Adipocyte (in vitro differentiated cells): ENCODE measurements around the gene BCAS1.

Experiments
- DNase-seq: peaks from one replicate; pipeline ENCODE4 v3.0.0-alpha.2; 2015; ENCODE audit warnings: low read depth
- H3K27me3 ChIP-seq: replicated peaks from 2 replicates; pipeline ENCODE4 v1.7.0; 2013; ENCODE audit warnings: mild to moderate bottlenecking, low read length, moderate library complexity; ENCODE audit not compliant: control insufficient read depth, insufficient read depth
- H3K36me3 ChIP-seq: 2 replicates; pipeline ENCODE4 v1.7.0; 2013; ENCODE audit warnings: low read length, mild to moderate bottlenecking, moderate library complexity; ENCODE audit not compliant: control insufficient read depth, insufficient read depth, severe bottlenecking
- H3K4me1 ChIP-seq: 2 replicates; pipeline ENCODE4 v1.7.0; 2013; ENCODE audit warnings: mild to moderate bottlenecking, low read length, moderate library complexity; ENCODE audit not compliant: control insufficient read depth, insufficient read depth
- H3K4me3 ChIP-seq: 2 replicates; pipeline ENCODE4 v1.7.0; 2013; ENCODE audit warnings: mild to moderate bottlenecking, low read length, moderate library complexity
- H3K9ac ChIP-seq: 2 replicates; pipeline ENCODE4 v1.7.0; 2013; ENCODE audit warnings: mild to moderate bottlenecking, low read length, moderate library complexity
- H3K9me3 ChIP-seq: 2 replicates; pipeline ENCODE4 v1.7.0; 2013; ENCODE audit warnings: mild to moderate bottlenecking, low read length, moderate library complexity; ENCODE audit not compliant: control insufficient read depth

Gene BCAS1

DNA sequence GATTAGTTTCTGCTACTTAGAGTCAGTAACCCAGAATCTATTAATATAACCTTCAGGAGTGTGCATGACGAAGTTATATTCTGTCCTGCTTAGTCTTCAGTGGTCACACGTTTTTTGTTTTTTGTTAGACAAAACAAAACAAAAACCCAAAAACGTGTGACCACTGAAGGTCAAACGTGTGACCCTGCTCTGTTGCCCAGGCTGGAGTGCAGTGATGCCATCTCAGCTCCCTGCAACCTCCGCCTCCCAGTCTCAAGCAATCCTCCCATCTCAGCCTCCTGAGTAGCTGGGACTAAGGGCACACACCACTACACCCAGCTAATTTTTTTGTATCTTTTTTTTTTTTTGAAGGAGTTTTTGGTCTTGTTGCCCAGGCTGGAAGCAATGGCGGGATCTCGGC is 142.4 kb downstream of the BCAS1 start:
- no peaks in the 10 kb centered on the region for H3K9me3 ChIP-seq

GRCh38 chr20:53926428-53927028 is 143.9 kb downstream of the BCAS1 start:
- peak; percentile 63 for DNase-seq
- Histone ChIP-seq H3K9ac (peak overlapping the region; percentile 47), H3K27me3 (no peaks in the 10 kb centered on the region), H3K4me1 (peaks cover 34% of the 10 kb centered on the region), H3K4me3 (no peak overlapping the region), H3K9me3 (no peaks in the 10 kb centered on the region), H3K36me3 (no peaks in the 10 kb centered on the region)

More for the DNA sequence above, 142.4 kb downstream of the BCAS1 start:
- Histone ChIP-seq H3K4me1 (peaks cover 25% of the 10 kb centered on the region), H3K4me3 (no peak overlapping the region), H3K9ac (no peak overlapping the region), H3K27me3 (no peaks in the 10 kb centered on the region), H3K36me3 (no peaks in the 10 kb centered on the region)
- DNase-seq: no peak

DNA sequence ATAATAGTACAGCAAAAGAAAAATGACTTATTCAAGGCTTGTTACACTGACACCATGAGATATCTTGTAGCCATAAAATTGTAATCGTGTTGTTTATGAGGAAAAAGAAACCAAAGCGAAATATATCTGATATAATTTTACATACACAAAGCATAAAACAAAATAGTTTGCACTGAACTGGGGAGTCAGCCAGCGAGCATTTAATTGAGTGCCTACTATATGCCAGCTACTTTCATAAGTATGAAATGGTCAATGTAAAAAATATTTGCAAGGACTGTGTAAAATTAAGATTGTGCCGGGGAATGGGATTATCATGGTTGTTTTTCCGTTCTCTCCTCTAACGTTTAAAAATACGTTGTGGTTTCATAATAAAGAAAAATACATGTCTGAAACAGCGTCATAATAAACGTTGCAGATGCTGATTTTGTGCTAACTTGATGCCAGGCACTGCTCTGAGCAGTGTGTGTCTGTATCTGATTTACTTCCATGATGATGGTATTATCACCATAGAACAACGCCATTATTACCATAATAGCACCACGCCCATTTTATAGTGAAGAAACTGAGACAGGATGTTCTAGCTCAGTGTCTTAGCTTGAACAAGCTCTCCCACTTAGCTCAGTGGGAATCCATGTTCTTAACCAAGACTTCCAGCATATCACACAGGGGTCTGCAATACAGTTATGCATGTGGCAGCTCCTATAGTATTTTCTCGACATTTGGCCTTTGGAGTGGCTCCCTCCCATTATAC is 144.6 kb downstream of the BCAS1 start:
- H3K36me3 ChIP-seq: no peaks in the 10 kb centered on the region
- no peaks in the 10 kb centered on the region for H3K9me3 ChIP-seq
- no peak overlapping the region for H3K4me3 ChIP-seq
- peaks cover 34% of the 10 kb centered on the region for H3K4me1 ChIP-seq
- no peaks in the 10 kb centered on the region for H3K27me3 ChIP-seq
- H3K9ac ChIP-seq: peak overlapping the region; percentile 47
- DNase-seq: no peak

DNA sequence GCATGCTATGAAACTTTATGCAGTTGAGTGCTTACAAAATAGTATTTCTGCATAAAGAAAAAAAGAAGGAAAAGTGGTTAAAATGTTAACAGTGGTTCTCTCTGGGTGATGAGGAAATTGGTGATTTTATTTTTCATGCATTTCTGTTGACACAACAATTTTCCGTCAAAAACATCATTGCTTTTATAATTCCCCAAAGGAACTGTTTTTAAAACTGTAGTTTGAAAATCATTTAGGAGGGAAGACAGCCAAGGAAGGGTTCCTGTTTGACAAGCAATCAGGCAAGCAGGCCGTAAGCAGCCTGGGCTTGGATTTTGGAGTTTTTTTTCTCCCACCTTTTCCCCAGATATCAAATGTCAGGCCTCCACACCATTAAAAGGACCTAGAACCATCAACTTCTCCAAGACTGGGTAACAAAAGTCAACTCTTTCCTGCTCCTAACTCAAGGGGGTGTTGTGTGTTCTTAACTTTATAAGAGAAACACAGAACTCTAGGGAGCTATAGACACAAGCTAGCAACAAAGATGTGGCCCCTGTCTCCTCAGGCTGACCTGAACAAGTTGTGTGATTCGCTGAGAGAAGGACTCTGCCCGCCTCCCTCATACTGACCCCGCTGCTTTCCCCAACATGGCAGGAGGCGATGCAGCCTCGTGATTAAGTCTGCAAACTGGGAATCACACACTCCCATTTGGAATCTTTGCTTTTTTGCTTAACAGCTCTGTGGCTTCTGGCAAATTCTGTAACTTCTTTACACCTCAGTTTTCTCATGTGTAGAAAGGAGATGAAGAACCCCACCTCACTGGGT is 146.6 kb downstream of the BCAS1 start:
- H3K36me3 ChIP-seq: no peaks in the 10 kb centered on the region
- H3K4me1 ChIP-seq: peaks cover 34% of the 10 kb centered on the region
- no peak for DNase-seq
- H3K9me3 ChIP-seq: no peaks in the 10 kb centered on the region
- H3K27me3 ChIP-seq: no peaks in the 10 kb centered on the region
- peak overlapping the region; percentile 69 for H3K4me3 ChIP-seq
- H3K9ac ChIP-seq: peak overlapping the region; percentile 86

DNA sequence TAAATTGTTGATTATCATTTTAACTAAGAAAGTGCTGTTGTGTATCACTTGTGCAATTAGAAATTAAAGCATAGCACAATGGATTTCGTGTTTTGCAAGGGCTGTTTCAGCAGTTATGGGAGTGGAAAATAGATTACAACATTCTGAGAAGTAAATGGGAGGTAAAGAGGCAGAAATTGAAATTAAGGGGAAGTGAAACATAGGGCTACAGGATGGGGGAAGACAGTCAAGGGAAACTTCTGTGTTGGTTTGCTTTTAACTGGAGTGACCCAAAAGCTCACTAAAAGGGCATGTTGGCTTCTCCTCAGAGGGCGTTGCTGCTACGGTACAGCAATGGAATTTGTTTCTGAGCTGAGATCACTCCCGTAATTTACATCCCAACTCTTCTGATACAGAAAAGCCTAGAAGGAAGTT is 147.5 kb downstream of the BCAS1 start:
- H3K4me1 ChIP-seq: peaks cover 37% of the 10 kb centered on the region
- no peak for DNase-seq

GRCh38 chr20:53921443-53921973 is 148.9 kb downstream of the BCAS1 start:
- Histone ChIP-seq H3K36me3 (no peaks in the 10 kb centered on the region), H3K27me3 (no peaks in the 10 kb centered on the region), H3K4me1 (peaks cover 49% of the 10 kb centered on the region), H3K9ac (no peak overlapping the region), H3K9me3 (no peaks in the 10 kb centered on the region), H3K4me3 (no peak overlapping the region)
- DNase-seq: no peak

More for the DNA sequence above, 147.5 kb downstream of the BCAS1 start:
- Histone ChIP-seq H3K9ac (peak overlapping the region; percentile 86), H3K27me3 (no peaks in the 10 kb centered on the region), H3K4me3 (peak overlapping the region; percentile 69), H3K9me3 (no peaks in the 10 kb centered on the region), H3K36me3 (no peaks in the 10 kb centered on the region)

DNA sequence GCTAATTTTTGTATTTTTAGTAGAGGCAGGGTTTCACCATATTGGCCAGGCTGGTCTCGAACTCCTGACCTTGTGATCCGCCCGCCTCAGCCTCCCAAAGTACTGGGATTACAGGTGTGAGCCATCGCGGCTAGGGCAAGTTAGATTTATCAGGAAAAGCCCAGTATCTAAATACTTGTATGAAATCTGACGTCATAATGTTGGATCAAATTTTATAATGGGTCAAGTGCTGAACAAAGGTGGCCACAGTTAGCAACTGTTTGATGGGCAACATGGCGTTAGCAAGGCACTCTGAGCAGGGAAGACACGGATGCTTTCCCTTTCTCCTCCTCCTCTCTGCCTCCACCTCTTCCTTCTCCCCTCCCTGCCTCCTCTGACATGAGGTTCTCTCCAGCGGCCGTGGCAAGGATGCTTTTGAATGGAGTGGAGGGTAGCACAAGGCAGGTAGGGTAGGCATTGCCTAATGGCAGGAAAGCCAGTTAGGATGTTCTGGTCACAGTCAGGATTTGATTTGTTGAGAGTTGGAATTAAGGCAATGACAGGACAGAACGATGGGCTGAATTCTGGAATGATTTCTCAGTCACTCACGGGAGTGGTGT is 149.6 kb downstream of the BCAS1 start:
- DNase-seq: no peak
- Histone ChIP-seq H3K9me3 (no peaks in the 10 kb centered on the region), H3K9ac (no peak overlapping the region), H3K27me3 (no peaks in the 10 kb centered on the region), H3K4me1 (peaks cover 48% of the 10 kb centered on the region), H3K4me3 (no peak overlapping the region), H3K36me3 (no peaks in the 10 kb centered on the region)

DNA sequence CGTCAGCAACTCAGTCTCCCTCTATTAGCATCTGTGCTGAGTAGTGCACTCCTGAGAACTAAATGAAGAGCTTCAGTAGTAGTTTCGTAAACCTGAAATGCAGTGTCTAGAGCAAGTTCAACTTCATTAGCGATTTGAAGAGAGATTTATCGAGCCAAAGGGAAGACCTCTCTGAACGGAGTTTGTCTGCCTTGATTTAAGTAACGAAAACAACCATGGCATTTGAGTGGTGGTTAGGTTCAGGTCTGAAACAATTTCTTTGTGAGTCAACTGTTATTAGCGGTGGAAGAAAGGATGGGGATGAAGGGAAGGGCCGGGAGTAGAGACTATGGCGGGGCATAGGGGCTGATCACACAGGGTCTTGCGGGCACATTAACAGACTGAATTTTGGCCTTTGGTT is 150.5 kb downstream of the BCAS1 start:
- Histone ChIP-seq H3K36me3 (no peaks in the 10 kb centered on the region), H3K9ac (no peak overlapping the region), H3K4me3 (no peak overlapping the region), H3K27me3 (no peaks in the 10 kb centered on the region), H3K4me1 (peaks cover 51% of the 10 kb centered on the region), H3K9me3 (no peaks in the 10 kb centered on the region)
- DNase-seq: no peak

DNA sequence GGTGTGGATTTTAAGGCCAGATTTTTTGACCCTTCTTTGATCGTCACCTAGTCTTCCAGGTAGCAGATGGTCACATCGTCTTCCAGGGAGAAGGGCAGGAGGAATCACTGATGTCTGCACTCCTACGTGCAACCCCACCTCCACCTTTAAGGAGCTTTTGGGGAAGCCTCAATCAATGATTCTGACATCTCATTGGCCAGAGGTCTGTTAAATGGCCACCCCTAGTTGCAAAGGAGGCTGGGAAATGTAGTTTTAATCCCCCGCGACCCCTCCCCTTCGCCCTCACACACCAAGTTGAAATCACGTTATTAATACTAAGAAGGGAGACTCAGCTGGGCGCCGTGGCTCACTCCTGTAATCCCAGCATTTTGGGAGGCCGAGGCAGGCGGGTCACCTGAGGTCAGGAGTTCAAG is 151.4 kb downstream of the BCAS1 start:
- H3K4me3 ChIP-seq: no peak overlapping the region
- no peak for DNase-seq

GRCh38 chr20:53918020-53918311 is 152.4 kb downstream of the BCAS1 start:
- Histone ChIP-seq H3K4me1 (peaks cover 47% of the 10 kb centered on the region), H3K36me3 (no peaks in the 10 kb centered on the region), H3K9ac (peak overlapping the region; percentile 90), H3K4me3 (peak overlapping the region; percentile 18), H3K27me3 (no peaks in the 10 kb centered on the region), H3K9me3 (no peaks in the 10 kb centered on the region)
- DNase-seq: no peak

More for the DNA sequence above, 151.4 kb downstream of the BCAS1 start:
- no peaks in the 10 kb centered on the region for H3K9me3 ChIP-seq
- H3K9ac ChIP-seq: no peak overlapping the region
- H3K4me1 ChIP-seq: peaks cover 56% of the 10 kb centered on the region
- H3K36me3 ChIP-seq: no peaks in the 10 kb centered on the region
- no peaks in the 10 kb centered on the region for H3K27me3 ChIP-seq
